Peyer's patch (tissue), 4 donors: ENCODE results near the gene DCAF8L2. TPM values are rescaled to one million over a fixed set of nuclear protein-coding genes. Genes with fewer than 3 reads are reported as not detected.
A peak's percentile ranks its signal among the peaks of the same experiment; 100 is the strongest.
"Not testable (repeated sequence)": the region's sequence is repeated elsewhere in the genome, so short reads cannot be mapped to it uniquely, and the experiment has no call there.

Experiments
- DNase-seq, 3 donors: peaks; one replicate each; pipeline ENCODE4 v3.0.0-alpha.2; 2017 to 2019
- H3K27ac ChIP-seq, 4 donors: fragments of 200-600 bp; sonication (generic); one replicate each; pipeline ENCODE4 v1.5.1; 2016 to 2019
- H3K27me3 ChIP-seq, 2 donors: fragments of 200-600 bp; sonication (generic); one replicate each; pipeline ENCODE4 v1.5.1; 2019
- H3K36me3 ChIP-seq, 3 donors: fragments of 200-600 bp; sonication (generic); one replicate each; pipeline ENCODE4 v1.5.1; 2016 to 2019
- H3K4me1 ChIP-seq, 4 donors: fragments of 200-600 bp; sonication (generic); one replicate each; pipeline ENCODE4 v1.5.1; 2016 to 2019
- H3K4me3 ChIP-seq, 4 donors: fragments of 200-600 bp; sonication (generic); 1 replicate in 3 of 4; 2 replicates in 1 of 4; pipeline ENCODE4 v1.5.1; 2016 to 2019; ENCODE audit warnings: mild to moderate bottlenecking in 1 of 4
- H3K9me3 ChIP-seq, 4 donors: fragments of 200-600 bp; sonication (generic); one replicate each; pipeline ENCODE4 v1.5.1; 2016 to 2019; ENCODE audit warnings: mild to moderate bottlenecking in 1 of 4
- CTCF ChIP-seq, 6 experiments: fragments of 450-650 bp in 4 of 6; fragments of 200-600 bp in 2 of 6; sonication (generic) in 1 of 6; IDR thresholded peaks; one replicate each; pipeline ENCODE4 v1.5.1; 2017 to 2019; ENCODE audit warnings: antibody characterized with exemption in 6 of 6, mild to moderate bottlenecking in 3 of 6, moderate library complexity in 1 of 6
- POLR2A ChIP-seq, 2 donors: fragments of 450-650 bp; IDR thresholded peaks; one replicate each; pipeline ENCODE4 v1.5.1; 2017; ENCODE audit warnings: antibody characterized with exemption in 2 of 2, mild to moderate bottlenecking in 2 of 2, moderate library complexity in 2 of 2
- total RNA-seq, 4 donors: library from RNA; depleted of rRNA; stranded (reverse); fragments of >200 nt; gene quantifications; one replicate each; pipeline ENCODE4 v1.1.0, GENCODE V29; 2016

Gene DCAF8L2
- total RNA-seq, 4 donors from 2014 or later = not detected

DNA sequence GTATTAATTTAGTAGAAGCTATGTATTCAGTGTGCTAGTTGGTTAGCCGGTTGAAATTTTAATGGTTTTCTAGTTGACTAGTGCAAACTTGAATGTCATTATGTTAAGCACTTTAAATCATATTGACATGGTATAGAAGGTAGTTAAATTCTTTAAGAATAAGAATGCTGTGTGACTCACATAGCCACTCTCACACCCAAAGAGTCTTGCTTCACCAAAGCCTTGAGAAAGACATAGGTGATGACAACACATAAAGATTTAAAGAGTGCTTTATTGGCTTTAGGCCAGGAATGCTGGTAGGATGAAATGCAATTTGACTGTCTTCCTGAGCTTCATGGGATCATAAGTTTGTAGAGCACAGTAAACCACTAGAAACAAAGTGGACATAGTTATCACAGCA, 85.3 kb downstream of the DCAF8L2 start:
- TF ChIP-seq CTCF (IDR thresholded peaks at IDR 0.05) = no peak
- TF ChIP-seq POLR2A (IDR thresholded peaks at IDR 0.05) = no peak
- Histone ChIP-seq H3K4me3 (no peak overlapping the region), H3K27ac (no peak overlapping the region), H3K27me3 (no peaks in the 10 kb centered on the region), H3K9me3 (no peaks in the 10 kb centered on the region), H3K4me1 (no peaks in the 10 kb centered on the region), H3K36me3 (no peaks in the 10 kb centered on the region)
- DNase-seq = no peak

GRCh38 chrX:27679281-27679680, 89.1 kb downstream of the DCAF8L2 start:
- H3K36me3 ChIP-seq = no peaks in the 10 kb centered on the region
- H3K4me3 ChIP-seq = no peak overlapping the region
- H3K9me3 ChIP-seq = no peaks in the 10 kb centered on the region
- no peak overlapping the region for H3K27ac ChIP-seq
- H3K27me3 ChIP-seq = no peaks in the 10 kb centered on the region
- H3K4me1 ChIP-seq = no peaks in the 10 kb centered on the region
- no peak for TF ChIP-seq POLR2A (IDR thresholded peaks at IDR 0.05)
- TF ChIP-seq CTCF (IDR thresholded peaks at IDR 0.05) = no peak
- no peak for DNase-seq

GRCh38 chrX:27680726-27681125, 90.6 kb downstream of the DCAF8L2 start:
- Histone ChIP-seq H3K27ac (no peak overlapping the region), H3K36me3 (no peaks in the 10 kb centered on the region), H3K4me1 (no peaks in the 10 kb centered on the region), H3K9me3 (no peaks in the 10 kb centered on the region), H3K27me3 (no peaks in the 10 kb centered on the region), H3K4me3 (no peak overlapping the region)
- TF ChIP-seq POLR2A (IDR thresholded peaks at IDR 0.05) (no peak), CTCF (IDR thresholded peaks at IDR 0.05) (no peak)
- DNase-seq = no peak

- not testable (repeated sequence) for H3K27me3 ChIP-seq, H3K9me3 ChIP-seq, H3K36me3 ChIP-seq, H3K4me3 ChIP-seq, H3K4me1 ChIP-seq, H3K27ac ChIP-seq
- DNase-seq = peak in 1 of 3 donors; percentile 52
- peak in 3 of 6 experiments; percentile 37 to 54 (median 47) for TF ChIP-seq CTCF (IDR thresholded peaks at IDR 0.05)
These were observed 93.5 kb downstream of the DCAF8L2 start for GRCh38 chrX:27683566-27684208.

DNA sequence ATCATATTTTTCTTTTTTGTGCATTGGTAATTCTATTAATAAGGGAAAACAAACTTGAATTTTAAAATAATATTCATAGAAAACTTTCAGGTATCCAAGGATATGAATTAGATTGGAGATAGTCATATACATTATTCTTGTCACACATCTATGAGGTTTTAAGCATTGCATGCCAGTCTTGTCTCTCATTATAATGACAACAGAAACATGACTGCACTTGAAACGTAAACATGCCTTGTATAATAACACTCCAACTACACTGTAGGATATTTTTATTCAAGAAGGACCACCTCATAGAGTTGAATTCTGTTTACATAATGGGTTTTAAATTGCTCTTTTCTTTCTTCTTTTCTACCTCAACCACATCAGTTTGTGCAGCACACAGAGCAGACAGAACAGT, 104.5 kb downstream of the DCAF8L2 start:
- no peaks in the 10 kb centered on the region for H3K27me3 ChIP-seq
- TF ChIP-seq POLR2A (IDR thresholded peaks at IDR 0.05) (no peak), CTCF (IDR thresholded peaks at IDR 0.05) (no peak)
- H3K36me3 ChIP-seq = no peaks in the 10 kb centered on the region
- H3K4me3 ChIP-seq = no peak overlapping the region
- no peaks in the 10 kb centered on the region for H3K9me3 ChIP-seq
- no peak for DNase-seq
- no peak overlapping the region for H3K27ac ChIP-seq
- H3K4me1 ChIP-seq = no peaks in the 10 kb centered on the region

DNA sequence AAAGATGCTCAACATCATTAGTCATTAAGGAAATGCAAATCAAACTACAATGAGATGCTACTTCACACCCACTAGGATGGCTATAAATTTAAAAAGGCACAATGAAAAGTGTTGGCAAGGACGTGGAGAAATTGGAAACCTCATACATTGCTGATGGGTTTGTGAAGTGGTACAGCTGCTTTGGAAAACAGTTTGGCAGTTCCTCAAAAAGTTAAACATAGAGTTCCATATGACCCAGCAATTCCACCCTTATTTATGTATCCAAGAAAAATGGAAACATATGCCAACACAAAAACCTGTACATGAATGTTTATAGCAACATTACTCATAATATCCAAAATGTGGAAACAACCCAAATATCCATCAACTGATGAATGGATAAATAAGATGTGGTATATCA, 116.4 kb downstream of the DCAF8L2 start:
- Histone ChIP-seq H3K9me3 (no peaks in the 10 kb centered on the region), H3K4me3 (no peak overlapping the region), H3K27me3 (no peaks in the 10 kb centered on the region), H3K27ac (no peak overlapping the region), H3K4me1 (no peaks in the 10 kb centered on the region), H3K36me3 (no peaks in the 10 kb centered on the region)
- TF ChIP-seq CTCF (IDR thresholded peaks at IDR 0.05) = no peak
- TF ChIP-seq POLR2A (IDR thresholded peaks at IDR 0.05) = no peak
- DNase-seq = no peak
